ENCODE data around the gene ATOSA. TPM values are rescaled to one million over a fixed set of nuclear protein-coding genes. Genes with fewer than 3 reads are reported as not detected.

ATOSA gene
- polyA plus RNA-seq, 1 donor from 2014 or later = 64.0 TPM

- Histone ChIP-seq H3K27ac (ENCODE audit: low read length) (no peak overlapping the region), H3K4me2 (ENCODE audit: low read length) (no peak overlapping the region), H2AFZ (ENCODE audit: low read depth, low read length) (no peak overlapping the region), H3K9me2 (ENCODE audit: insufficient read depth, low read length) (no peaks in the 10 kb centered on the region), H3K79me2 (replicated peaks; ENCODE audit: insufficient read depth, low read length) (peaks cover 17% of the 10 kb centered on the region), H3K9me3 (ENCODE audit: low read length) (no peaks in the 10 kb centered on the region), H4K20me1 (ENCODE audit: insufficient read depth) (no peaks in the 10 kb centered on the region), H3K36me3 (ENCODE audit: insufficient read depth, low read length) (no peaks in the 10 kb centered on the region), H3K9ac (ENCODE audit: low read length) (no peak overlapping the region), H3F3A (ENCODE audit: insufficient read depth, low read length, poor library complexity, severe bottlenecking) (no peaks in the 10 kb centered on the region), H3K4me3 (ENCODE audit: low read length) (no peak overlapping the region), H3K27me3 (ENCODE audit: insufficient read depth, low read depth, low read length) (no peaks in the 10 kb centered on the region)
- TF ChIP-seq EZH2 (IDR thresholded peaks at IDR 0.05; ENCODE audit: borderline replicate concordance, insufficient read depth, low read length, poor library complexity, severe bottlenecking) = no peak
- no peak for TF ChIP-seq REST (IDR thresholded peaks at IDR 0.05; ENCODE audit: borderline replicate concordance)
These were observed 6.5 kb downstream of the ATOSA start for GRCh38 chr15:52672661-52673060.

DNA sequence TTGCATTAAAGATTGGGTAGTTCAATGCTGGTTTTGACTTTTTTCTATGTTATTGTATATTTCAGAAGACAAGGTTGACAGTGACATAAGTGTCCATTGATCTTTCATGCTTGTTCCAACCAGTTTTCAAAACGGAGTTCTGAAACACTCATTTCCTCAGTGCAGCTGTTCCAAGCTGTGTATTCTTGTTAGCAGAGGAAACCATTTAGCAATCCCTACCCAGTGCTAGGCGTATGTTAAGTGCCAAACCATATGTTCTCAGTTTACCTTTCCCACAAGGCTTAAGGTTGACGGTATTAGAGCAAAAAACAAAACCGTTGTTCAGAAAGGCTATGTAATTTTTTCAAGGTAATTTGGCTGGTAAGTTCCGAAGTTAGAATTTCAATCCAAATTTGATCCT lies 9.1 kb downstream of the ATOSA start:
- no peaks in the 10 kb centered on the region for H4K20me1 ChIP-seq (ENCODE audit: insufficient read depth)
- H3K36me3 ChIP-seq (ENCODE audit: insufficient read depth, low read length) = peaks cover 7% of the 10 kb centered on the region
- no peaks in the 10 kb centered on the region for H3K9me3 ChIP-seq (ENCODE audit: low read length)
- no peak overlapping the region for H2AFZ ChIP-seq (ENCODE audit: low read depth, low read length)
- H3K79me2 ChIP-seq (replicated peaks; ENCODE audit: insufficient read depth, low read length) = peaks cover 5% of the 10 kb centered on the region
- H3K4me2 ChIP-seq (ENCODE audit: low read length) = no peak overlapping the region
- no peak overlapping the region for H3K4me3 ChIP-seq (ENCODE audit: low read length)
- no peak for TF ChIP-seq SMC3 (conservative IDR thresholded peaks at IDR 0.05; ENCODE audit: poor library complexity)
- TF ChIP-seq CTCF (IDR thresholded peaks at IDR 0.05; ENCODE audit: poor library complexity, severe bottlenecking) = no peak
- no peak for TF ChIP-seq REST (IDR thresholded peaks at IDR 0.05; ENCODE audit: borderline replicate concordance)
- no peak for TF ChIP-seq MXI1 (conservative IDR thresholded peaks at IDR 0.05; ENCODE audit: poor library complexity, severe bottlenecking)
- no peak for TF ChIP-seq EZH2 (IDR thresholded peaks at IDR 0.05; ENCODE audit: borderline replicate concordance, insufficient read depth, low read length, poor library complexity, severe bottlenecking)
- TF ChIP-seq TAF1 (IDR thresholded peaks at IDR 0.05; ENCODE audit: low read depth) = no peak
- TF ChIP-seq POLR2AphosphoS5 (IDR thresholded peaks at IDR 0.05) = no peak
- TF ChIP-seq EP300 (conservative IDR thresholded peaks at IDR 0.05; ENCODE audit: poor library complexity, severe bottlenecking) = no peak
- no peak for TF ChIP-seq RAD21 (conservative IDR thresholded peaks at IDR 0.05)
- no peak overlapping the region for H3K27ac ChIP-seq (ENCODE audit: low read length)
- H3F3A ChIP-seq (ENCODE audit: insufficient read depth, low read length, poor library complexity, severe bottlenecking) = no peaks in the 10 kb centered on the region
- H3K9ac ChIP-seq (ENCODE audit: low read length) = no peak overlapping the region
- no peaks in the 10 kb centered on the region for H3K27me3 ChIP-seq (ENCODE audit: insufficient read depth, low read depth, low read length)
- H3K9me2 ChIP-seq (ENCODE audit: insufficient read depth, low read length) = no peaks in the 10 kb centered on the region
